Loucy (cell line): ENCODE results near the gene MACROH2A1.

Experiments
- H2AFZ ChIP-seq: fragments of 200-600 bp; sonication (generic); 2 replicates; pipeline ENCODE4 v1.6.0; 2016; ENCODE audit warnings: antibody characterized with exemption, mild to moderate bottlenecking, low read length, moderate library complexity
- H3F3A ChIP-seq: fragments of 200-600 bp; 2 replicates; pipeline ENCODE4 v1.6.0; 2016; ENCODE audit warnings: antibody characterized with exemption, low read depth, mild to moderate bottlenecking
- H3K27me3 ChIP-seq: fragments of 200-600 bp; sonication (generic); 2 replicates; pipeline ENCODE4 v1.6.1; 2014; ENCODE audit warnings: low read length, mild to moderate bottlenecking; ENCODE audit not compliant: insufficient read depth, poor library complexity, severe bottlenecking
- H3K36me3 ChIP-seq: fragments of 200-600 bp; sonication (generic); 2 replicates; pipeline ENCODE4 v1.6.1; 2016; ENCODE audit warnings: low read length; ENCODE audit not compliant: insufficient read depth
- H3K4me1 ChIP-seq: fragments of 200-600 bp; sonication (generic); 2 replicates; pipeline ENCODE4 v1.5.1; 2014; ENCODE audit warnings: low read length, mild to moderate bottlenecking; ENCODE audit not compliant: insufficient read depth, poor library complexity, severe bottlenecking
- H3K4me2 ChIP-seq: fragments of 200-600 bp; sonication (generic); 2 replicates; pipeline ENCODE4 v1.6.0; 2014; ENCODE audit warnings: antibody characterized with exemption, low read length, low read depth, mild to moderate bottlenecking; ENCODE audit not compliant: poor library complexity, severe bottlenecking
- H3K4me3 ChIP-seq: fragments of 200-600 bp; sonication (generic); 2 replicates; pipeline ENCODE4 v1.5.1; 2014; ENCODE audit warnings: low read length, mild to moderate bottlenecking, mixed read lengths; ENCODE audit not compliant: poor library complexity, severe bottlenecking
- H3K79me2 ChIP-seq: fragments of 200-600 bp; sonication (generic); 2 replicates; pipeline ENCODE4 v1.6.1; 2014; ENCODE audit warnings: low read length; ENCODE audit not compliant: insufficient read depth
- H3K9ac ChIP-seq: fragments of 200-600 bp; sonication (generic); 2 replicates; pipeline ENCODE4 v1.6.0; 2014; ENCODE audit warnings: mild to moderate bottlenecking, low read depth, low read length, moderate library complexity; ENCODE audit not compliant: poor library complexity, severe bottlenecking
- H3K9me2 ChIP-seq: fragments of 200-600 bp; sonication (generic); replicated peaks from 2 replicates; pipeline ENCODE4 v1.6.1; 2016; ENCODE audit warnings: low read depth, low read length, mixed read lengths
- H3K9me3 ChIP-seq: fragments of 200-600 bp; sonication (generic); 2 replicates; pipeline ENCODE4 v1.6.1; 2014; ENCODE audit warnings: mild to moderate bottlenecking, antibody characterized with exemption, low read length, low read depth; ENCODE audit not compliant: insufficient read depth
- H4K20me1 ChIP-seq: fragments of 200-600 bp; sonication (generic); 2 replicates; pipeline ENCODE4 v1.6.0; 2014; ENCODE audit warnings: antibody characterized with exemption, low read length, mild to moderate bottlenecking; ENCODE audit not compliant: insufficient read depth, poor library complexity, severe bottlenecking
- EZH2phosphoT487 ChIP-seq: fragments of 200-600 bp; IDR thresholded peaks from 2 replicates; pipeline ENCODE4 v1.6.1; 2018; ENCODE audit warnings: antibody characterized with exemption, mild to moderate bottlenecking, moderate library complexity, borderline replicate concordance
- TF ChIP-seq, protein P1 (sequence below): fragments of 200-600 bp; sonication (generic); conservative IDR thresholded peaks from 2 replicates; pipeline ENCODE4 v1.5.1; 2014; ENCODE audit warnings: mild to moderate bottlenecking, antibody characterized with exemption, low read length

Gene MACROH2A1

DNA sequence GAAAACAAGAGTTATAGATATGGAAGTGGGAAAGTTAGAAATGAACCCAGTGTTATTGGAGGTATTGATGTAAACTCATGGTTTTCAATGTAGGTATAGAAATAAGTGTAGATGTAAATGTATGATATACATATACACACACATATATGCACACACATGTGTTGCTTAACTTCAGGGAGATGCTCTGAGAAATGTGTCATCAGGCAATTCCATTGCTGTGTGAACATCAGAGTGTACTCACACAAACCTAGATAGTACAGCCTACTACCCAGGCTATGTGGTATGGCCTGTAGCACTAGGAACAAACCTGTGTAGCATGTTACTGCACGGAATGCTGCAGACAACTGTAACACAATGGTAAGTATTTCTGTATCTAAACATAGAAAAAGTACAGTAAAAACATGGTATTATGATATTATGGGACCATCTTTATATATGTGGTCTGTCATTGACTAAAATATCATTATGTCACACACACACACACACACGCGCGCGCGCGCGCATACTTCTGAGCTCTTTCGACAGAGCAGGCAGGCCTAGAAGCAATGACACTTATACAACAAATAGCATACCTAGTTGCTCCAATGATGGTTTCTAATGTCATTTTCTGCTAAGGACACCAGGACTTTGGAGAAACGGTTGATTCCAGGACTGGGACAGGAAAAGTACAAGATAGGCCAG, 86.6 kb downstream of the MACROH2A1 start:
- no peak overlapping the region for H3K4me2 ChIP-seq
- no peaks in the 10 kb centered on the region for H3K4me1 ChIP-seq
- no peaks in the 10 kb centered on the region for H3K36me3 ChIP-seq

DNA sequence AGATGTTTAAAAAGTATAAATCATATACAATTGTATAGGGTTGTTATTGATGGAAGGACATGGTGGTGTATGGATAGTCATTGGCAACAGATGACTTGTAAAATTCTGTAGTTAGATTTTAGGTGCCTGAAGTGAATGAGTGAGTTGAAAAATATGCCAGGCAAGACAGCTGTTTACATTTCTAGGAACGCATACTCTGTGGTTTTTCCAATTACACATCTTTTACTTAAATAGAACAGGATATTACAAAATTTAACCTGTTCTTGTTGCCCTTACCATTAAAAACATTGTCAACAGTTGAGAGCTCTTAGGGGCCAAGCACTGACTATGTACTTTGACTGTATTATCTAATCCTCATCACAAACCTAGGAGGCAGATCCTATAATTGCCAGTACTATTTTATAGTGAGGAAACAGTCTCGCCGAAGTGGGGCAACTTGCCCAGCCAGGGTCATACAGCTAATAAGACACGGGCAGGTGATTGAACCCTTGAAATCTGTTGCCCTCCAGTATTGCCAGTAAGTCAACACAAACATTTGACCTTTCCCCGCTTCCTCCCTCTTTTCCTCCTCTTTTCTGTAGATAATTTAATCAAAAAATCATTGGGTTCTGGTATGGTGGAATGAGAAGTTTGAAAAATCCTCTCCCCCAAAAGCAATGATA, 88.6 kb downstream of the MACROH2A1 start:
- no peak overlapping the region for H3K4me2 ChIP-seq
- no peak overlapping the region for H2AFZ ChIP-seq
- H3K4me3 ChIP-seq: no peak overlapping the region
- H3K4me1 ChIP-seq: no peaks in the 10 kb centered on the region
- no peaks in the 10 kb centered on the region for H3K27me3 ChIP-seq
- H3K9ac ChIP-seq: no peak overlapping the region
- H3K36me3 ChIP-seq: no peaks in the 10 kb centered on the region
- H3K79me2 ChIP-seq: no peaks in the 10 kb centered on the region
- H3F3A ChIP-seq: no peaks in the 10 kb centered on the region
- no peak for TF ChIP-seq EZH2phosphoT487
- no peaks in the 10 kb centered on the region for H3K9me2 ChIP-seq
- no peaks in the 10 kb centered on the region for H4K20me1 ChIP-seq
- H3K9me3 ChIP-seq: no peaks in the 10 kb centered on the region

More for the DNA sequence above, 86.6 kb downstream of the MACROH2A1 start:
- no peaks in the 10 kb centered on the region for H3K9me2 ChIP-seq
- no peaks in the 10 kb centered on the region for H3K79me2 ChIP-seq
- no peaks in the 10 kb centered on the region for H4K20me1 ChIP-seq
- no peaks in the 10 kb centered on the region for H3K9me3 ChIP-seq
- TF ChIP-seq EZH2phosphoT487: no peak
- TF ChIP-seq, protein P1, sequence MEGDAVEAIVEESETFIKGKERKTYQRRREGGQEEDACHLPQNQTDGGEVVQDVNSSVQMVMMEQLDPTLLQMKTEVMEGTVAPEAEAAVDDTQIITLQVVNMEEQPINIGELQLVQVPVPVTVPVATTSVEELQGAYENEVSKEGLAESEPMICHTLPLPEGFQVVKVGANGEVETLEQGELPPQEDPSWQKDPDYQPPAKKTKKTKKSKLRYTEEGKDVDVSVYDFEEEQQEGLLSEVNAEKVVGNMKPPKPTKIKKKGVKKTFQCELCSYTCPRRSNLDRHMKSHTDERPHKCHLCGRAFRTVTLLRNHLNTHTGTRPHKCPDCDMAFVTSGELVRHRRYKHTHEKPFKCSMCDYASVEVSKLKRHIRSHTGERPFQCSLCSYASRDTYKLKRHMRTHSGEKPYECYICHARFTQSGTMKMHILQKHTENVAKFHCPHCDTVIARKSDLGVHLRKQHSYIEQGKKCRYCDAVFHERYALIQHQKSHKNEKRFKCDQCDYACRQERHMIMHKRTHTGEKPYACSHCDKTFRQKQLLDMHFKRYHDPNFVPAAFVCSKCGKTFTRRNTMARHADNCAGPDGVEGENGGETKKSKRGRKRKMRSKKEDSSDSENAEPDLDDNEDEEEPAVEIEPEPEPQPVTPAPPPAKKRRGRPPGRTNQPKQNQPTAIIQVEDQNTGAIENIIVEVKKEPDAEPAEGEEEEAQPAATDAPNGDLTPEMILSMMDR: no peak
- H3K4me3 ChIP-seq: no peak overlapping the region
- no peaks in the 10 kb centered on the region for H3K27me3 ChIP-seq
- H2AFZ ChIP-seq: no peak overlapping the region
- H3K9ac ChIP-seq: no peak overlapping the region
- no peaks in the 10 kb centered on the region for H3F3A ChIP-seq

DNA sequence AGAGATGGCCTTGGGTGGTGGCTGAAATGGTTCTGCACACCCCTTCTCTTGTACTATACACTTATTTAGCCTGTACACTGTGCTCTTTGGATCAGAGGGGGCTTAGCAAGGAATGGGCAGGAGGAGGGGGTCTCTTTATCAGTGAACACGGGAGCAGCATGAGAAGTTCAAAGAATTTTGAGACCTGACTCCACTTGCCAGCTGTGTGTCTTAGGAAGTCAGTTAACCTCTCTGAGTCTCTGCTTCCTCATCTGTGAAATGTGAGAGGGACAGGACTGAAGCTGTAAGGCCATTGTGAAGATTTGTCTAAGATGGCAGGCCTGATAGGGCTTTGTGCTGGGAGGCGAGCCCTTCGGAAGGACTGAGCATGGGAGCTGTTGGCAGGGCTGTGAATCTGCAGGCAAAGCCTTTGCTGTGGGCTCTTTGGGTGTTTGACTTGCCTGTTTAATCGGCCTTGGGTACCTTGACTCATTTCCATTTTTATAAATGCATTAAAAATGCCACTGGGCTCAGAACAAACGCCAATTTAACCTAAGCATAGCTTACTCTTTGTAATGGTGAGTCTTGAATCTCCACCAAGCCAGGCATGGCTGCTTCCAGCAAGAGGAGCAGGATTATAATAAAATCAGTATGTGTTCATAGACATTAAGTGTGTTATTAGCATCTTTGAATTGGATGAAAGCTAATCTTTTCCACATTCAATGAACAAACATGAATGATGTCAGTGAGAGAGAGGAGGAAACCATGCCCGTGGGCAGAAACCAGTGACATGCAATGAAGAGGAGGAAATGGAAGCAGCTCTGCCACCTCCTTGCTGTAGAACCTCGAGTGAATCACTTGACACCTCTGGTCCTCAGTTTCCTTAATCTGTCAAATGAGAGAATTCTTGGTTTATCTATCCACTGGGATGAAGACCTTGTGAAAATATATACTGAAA, 89.4 kb downstream of the MACROH2A1 start:
- Histone ChIP-seq H2AFZ (no peak overlapping the region), H3K27me3 (no peaks in the 10 kb centered on the region), H3F3A (no peaks in the 10 kb centered on the region), H3K79me2 (no peaks in the 10 kb centered on the region), H4K20me1 (no peaks in the 10 kb centered on the region), H3K9ac (no peak overlapping the region), H3K36me3 (no peaks in the 10 kb centered on the region), H3K4me2 (no peak overlapping the region), H3K4me3 (no peak overlapping the region), H3K9me2 (no peaks in the 10 kb centered on the region), H3K9me3 (no peaks in the 10 kb centered on the region), H3K4me1 (no peaks in the 10 kb centered on the region)
- TF ChIP-seq, protein P1: no peak
- TF ChIP-seq EZH2phosphoT487: no peak
